Right lobe of liver (tissue), 6 donors: ENCODE data around the gene PTPN11. TPM values are rescaled to one million over a fixed set of nuclear protein-coding genes. Genes with fewer than 3 reads are reported as not detected.

Experiments
- ATAC-seq, 4 donors: fragments of 200-7000 bp; cut with Tn5 transposase; one replicate each; pipeline ENCODE4 v1.9.1; 2020; ENCODE audit warnings: mild to moderate bottlenecking in 4 of 4, moderate library complexity in 4 of 4
- DNase-seq, 3 donors: peaks; one replicate each; pipeline ENCODE4 v3.0.0-alpha.2; 2020
- H3K27ac ChIP-seq, 3 donors: fragments of 200-600 bp; one replicate each; pipeline ENCODE4 v1.8.0; 2022
- H3K27me3 ChIP-seq, 2 donors: fragments of 200-600 bp; one replicate each; pipeline ENCODE4 v1.8.0; 2022
- H3K36me3 ChIP-seq, 4 donors: fragments of 200-600 bp; sonication (generic) in 1 of 4; one replicate each; pipeline versions ENCODE4 v1.5.1 to v1.8.0; 2017 to 2022; ENCODE audit warnings: control low read depth in 1 of 4
- H3K4me1 ChIP-seq, 4 donors: fragments of 200-600 bp; sonication (generic) in 1 of 4; one replicate each; pipeline versions ENCODE4 v1.5.1 to v1.8.0; 2017 to 2022; ENCODE audit warnings: control low read depth in 1 of 4
- H3K4me3 ChIP-seq, 3 donors: fragments of 200-600 bp; one replicate each; pipeline ENCODE4 v1.8.0; 2022
- H3K9me3 ChIP-seq, 4 donors: fragments of 200-600 bp; sonication (generic) in 1 of 4; one replicate each; pipeline versions ENCODE4 v1.5.1 to v1.8.0; 2017 to 2022; ENCODE audit warnings: control low read depth in 1 of 4
- CTCF ChIP-seq, 4 donors: fragments of 200-600 bp in 3 of 4; fragments of 450-650 bp in 1 of 4; IDR thresholded peaks; one replicate each; pipeline versions ENCODE4 v1.5.1 to v1.8.0; 2016 to 2022; ENCODE audit warnings: antibody characterized with exemption in 4 of 4, mild to moderate bottlenecking in 2 of 4
- POLR2A ChIP-seq: fragments of 450-650 bp; IDR thresholded peaks from one replicate; pipeline ENCODE4 v1.6.1; 2017; ENCODE audit warnings: antibody characterized with exemption, mild to moderate bottlenecking
- WGBS: methylation state at CpG from one replicate; pipeline ENCODE4 v1.1.6; 2018; ENCODE audit warnings: low coverage, low lambda C conversion rate; ENCODE audit not compliant: insufficient coverage; ENCODE audit errors: missing lambda C conversion rate; 5-methylcytosine and 5-hydroxymethylcytosine counted together
- intact Hi-C, 2 donors: fragments of 100-400 bp; cut with DNase I; formaldehyde crosslinking; loops; one replicate each; pipeline versions ENCODE4 v1.11.2 to v1.14.1; 2022
- total RNA-seq, 6 experiments: library from RNA; depleted of rRNA in 2 of 6; stranded (reverse); fragments of >200 nt in 2 of 6; fragmentation: NEBNext Ultra II Directional in 3 of 6; extraction: Animal tissue kit (Norgen Biotek cat#: 25700) in 3 of 6; gene quantifications; one replicate each; pipeline versions ENCODE4 v1.1.0 to v1.2.4, GENCODE V29; 2016 to 2023
- donor health status: DM: no; HTN: yes; CAD: no.
- donor health status: DM: no; HTN: no; CAD: no.
- donor health status: DM: no; HTN: no; CAD: no.
- donor health status: DM: no; HTN: yes; CAD: no.
- donor health status: DM: no; HTN: yes; CAD: no.

PTPN11 gene
- total RNA-seq, 6 experiments from 2014 or later: 66.4 to 77.7 (median 68.6) TPM

GRCh38 chr12:112528521-112528920 is 109.8 kb downstream of the PTPN11 start:
- H3K36me3 ChIP-seq: no peaks in the 10 kb centered on the region
- H3K27ac ChIP-seq: no peak overlapping the region
- H3K9me3 ChIP-seq: no peaks in the 10 kb centered on the region
- no peak overlapping the region for H3K4me3 ChIP-seq
- intact Hi-C loops: no loop called here
- no peaks in the 10 kb centered on the region for H3K27me3 ChIP-seq
- DNase-seq: no peak
- WGBS: 100% methylated on average over 1 of the region's 1 CpG
- TF ChIP-seq CTCF (IDR thresholded peaks at IDR 0.05) (no peak), POLR2A (no peak)
- no peak for ATAC-seq
- H3K4me1 ChIP-seq: no peaks in the 10 kb centered on the region

- TF ChIP-seq POLR2A (no peak), CTCF (IDR thresholded peaks at IDR 0.05) (no peak)
- Histone ChIP-seq H3K4me3 (no peak overlapping the region), H3K27me3 (no peaks in the 10 kb centered on the region), H3K9me3 (no peaks in the 10 kb centered on the region), H3K27ac (no peak overlapping the region), H3K4me1 (no peaks in the 10 kb centered on the region), H3K36me3 (no peaks in the 10 kb centered on the region)
- DNase-seq (no peak), ATAC-seq (no peak)
- WGBS: 30% methylated on average over 2 of the region's 2 CpGs
- intact Hi-C loops: no loop called here
These were observed 112.2 kb downstream of the PTPN11 start for GRCh38 chr12:112530941-112531340.

- 40% methylated on average over 1 of the region's 1 CpG for WGBS
- DNase-seq (no peak), ATAC-seq (no peak)
- Histone ChIP-seq H3K27ac (no peak overlapping the region), H3K4me3 (no peak overlapping the region), H3K9me3 (no peaks in the 10 kb centered on the region), H3K4me1 (no peaks in the 10 kb centered on the region), H3K27me3 (no peaks in the 10 kb centered on the region), H3K36me3 (no peaks in the 10 kb centered on the region)
- TF ChIP-seq POLR2A (no peak), CTCF (IDR thresholded peaks at IDR 0.05) (no peak)
- intact Hi-C loops: no loop called here
These were observed 113.4 kb downstream of the PTPN11 start for GRCh38 chr12:112532106-112532505.

GRCh38 chr12:112533528-112533927 is 114.8 kb downstream of the PTPN11 start:
- no peaks in the 10 kb centered on the region for H3K27me3 ChIP-seq
- ATAC-seq (no peak), DNase-seq (no peak)
- H3K36me3 ChIP-seq: no peaks in the 10 kb centered on the region
- intact Hi-C loops: no loop called here
- H3K9me3 ChIP-seq: no peaks in the 10 kb centered on the region
- H3K4me3 ChIP-seq: no peak overlapping the region
- 40% methylated on average over 1 of the region's 7 CpGs for WGBS
- H3K27ac ChIP-seq: no peak overlapping the region
- TF ChIP-seq CTCF (IDR thresholded peaks at IDR 0.05) (no peak), POLR2A (no peak)
- H3K4me1 ChIP-seq: no peaks in the 10 kb centered on the region

- Histone ChIP-seq H3K4me1 (no peaks in the 10 kb centered on the region), H3K27ac (no peak overlapping the region), H3K27me3 (no peaks in the 10 kb centered on the region), H3K36me3 (no peaks in the 10 kb centered on the region), H3K9me3 (no peaks in the 10 kb centered on the region), H3K4me3 (no peak overlapping the region)
- ATAC-seq: peak in 1 of 4 donors; percentile 17
- no peak for DNase-seq
- TF ChIP-seq POLR2A: no peak
- no peak for TF ChIP-seq CTCF (IDR thresholded peaks at IDR 0.05)
- intact Hi-C loops: no loop called here
- 60% methylated on average over 1 of the region's 6 CpGs for WGBS
These were observed 116.3 kb downstream of the PTPN11 start for GRCh38 chr12:112535017-112535416.
